Ovary (tissue), 9 donors: ENCODE measurements around the gene LRRC14B. TPM values are rescaled to one million over a fixed set of nuclear protein-coding genes. Genes with fewer than 3 reads are reported as not detected.

ENCODE experiments used
- polyA plus RNA-seq, 2 donors: library from polyadenylated mRNA; stranded (reverse); fragments of 200-250 nt in 1 of 2; fragments of 350-450 nt in 1 of 2; fragmentation: Illumina TruSeq in 1 of 2; extraction: RNeasy Lipid Tissue Mini Kit (QIAGEN cat#74804) in 1 of 2; gene quantifications; one replicate each; pipeline ENCODE4 v1.2.3, GENCODE V29; 2013 to 2014
- small RNA-seq: library from RNA; depleted of rRNA; stranded (forward); fragments of <200 nt; gene quantifications from one replicate; pipeline ENCODE3, GENCODE V24; 2016
- total RNA-seq, 7 donors: library from RNA; depleted of rRNA in 2 of 7; stranded (reverse); fragments of >200 nt in 2 of 7; fragmentation: NEBNext Ultra II Directional in 3 of 7; extraction: Animal tissue kit (Norgen Biotek cat#: 25700) in 3 of 7; gene quantifications; one replicate each; pipeline versions ENCODE4 v1.1.0 to v1.2.4, GENCODE V29; 2016 to 2023
- donor health status: DM: no; HTN: no; CAD: no; lungs with moderate emphysema.
- donor health status: DM: no; HTN: no; CAD: no.
- donor health status: Bipolar disorder and iron deficiency.
- donor health status: DM: yes; HTN: yes; CAD: no.
- donor health status: DM: no; HTN: no; CAD: no.
- donor health status: DM: yes; HTN: yes; CAD: no.

Gene LRRC14B
- total and polyA plus RNA-seq, 9 donors, result 0.04 to 0.92 (median 0.38) TPM; not detected in 6

Small RNAs within 50 kb of the gene (small RNA-seq; reads per million reads assigned to genes)
- gene RF00019, result not detected

Other genes starting within 250 kb of the LRRC14B start
- gene PLEKHG4B, start 99.3 kb upstream of the LRRC14B start, total RNA-seq, result 1 to 10 TPM; 1.1 to 4.0 (median 2.0) TPM
- under 1 TPM; 0.47 to 0.85 TPM for gene PLEKHG4B, start 99.3 kb upstream of the LRRC14B start, polyA plus RNA-seq
- 1 to 10 TPM; 2.5 to 9.9 (median 6.0) TPM for gene CCDC127, start 26.7 kb downstream of the LRRC14B start, total RNA-seq
- gene CCDC127, start 26.7 kb downstream of the LRRC14B start, polyA plus RNA-seq, result 1 to 10 TPM; 4.7 to 6.8 TPM
- 100 to 1,000 TPM in 4 of 7 donors, 10 to 100 TPM in 3; 69.6 to 169 (median 103) TPM for gene SDHA, start 26.8 kb downstream of the LRRC14B start, total RNA-seq
- gene SDHA, start 26.8 kb downstream of the LRRC14B start, polyA plus RNA-seq, result 100 to 1,000 TPM in 1 of 2 donors, 10 to 100 TPM in 1; 94.7 to 112 TPM
- gene PDCD6, start 80.2 kb downstream of the LRRC14B start, total RNA-seq, result 10 to 100 TPM; 67.4 to 85.0 (median 73.9) TPM
- 100 to 1,000 TPM in 1 of 2 donors, 10 to 100 TPM in 1; 84.5 to 103 TPM for gene PDCD6, start 80.2 kb downstream of the LRRC14B start, polyA plus RNA-seq
- 10 to 100 TPM in 1 of 7 donors, 1 to 10 TPM in 5, under 1 TPM in 1; 0.72 to 14.9 (median 2.0) TPM for gene AHRR, start 130.2 kb downstream of the LRRC14B start, total RNA-seq
- 1 to 10 TPM in 1 of 2 donors, under 1 TPM in 1; 0.77 to 2.1 TPM for gene AHRR, start 130.2 kb downstream of the LRRC14B start, polyA plus RNA-seq